Ovary (tissue), 3 donors: Measurements from ENCODE around the gene TRAPPC5.

ENCODE experiments used
- CTCF ChIP-seq, 3 donors: fragments of 450-650 bp in 2 of 3; fragments of 200-600 bp in 1 of 3; IDR thresholded peaks; one replicate each; pipeline versions ENCODE4 v1.5.1 to v1.8.0; 2016 to 2022; ENCODE audit warnings: antibody characterized with exemption in 3 of 3, mild to moderate bottlenecking in 1 of 3
- EP300 ChIP-seq: sonication (generic); formaldehyde crosslinking; IDR thresholded peaks from one replicate; pipeline ENCODE4 v1.6.1; 2017; ENCODE audit warnings: antibody characterized with exemption
- POLR2A ChIP-seq: fragments of 450-650 bp; IDR thresholded peaks from one replicate; pipeline ENCODE4 v1.6.1; 2017; ENCODE audit warnings: antibody characterized with exemption, mild to moderate bottlenecking, moderate library complexity
- donor health status: DM: no; HTN: no; CAD: no.

GRCh38 chr19:7661744-7662538, 18.7 kb upstream of the TRAPPC5 start:
- TF ChIP-seq CTCF (IDR thresholded peaks at IDR 0.05) (no peak), POLR2A (no peak), EP300 (no peak)
